ENCODE measurements around the gene DPH1.

Gene DPH1

GRCh38 chr17:1995907-1996799 lies 33.8 kb upstream of the DPH1 start:
- Histone ChIP-seq H3K27me3 (ENCODE audit: control insufficient read depth, insufficient read depth, low read length) (peaks cover 39% of the 10 kb centered on the region), H3K4me3 (ENCODE audit: low read length) (no peak overlapping the region)

GRCh38 chr17:1996800-1997288 lies 33.1 kb upstream of the DPH1 start:
- Histone ChIP-seq H3K27ac (ENCODE audit: low read length) (no peak overlapping the region), H3K4me1 (ENCODE audit: control insufficient read depth, low read depth, low read length) (peaks cover 3% of the 10 kb centered on the region), H3K9ac (ENCODE audit: low read length) (no peak overlapping the region), H3K36me3 (ENCODE audit: control insufficient read depth, low read depth, low read length) (no peaks in the 10 kb centered on the region), H3K4me3 (ENCODE audit: low read length) (no peak overlapping the region), H3K9me3 (ENCODE audit: control insufficient read depth, low read depth, low read length) (no peaks in the 10 kb centered on the region), H3K27me3 (ENCODE audit: control insufficient read depth, insufficient read depth, low read length) (peaks cover 39% of the 10 kb centered on the region)

More at GRCh38 chr17:1995907-1996799, 33.8 kb upstream of the DPH1 start:
- no peaks in the 10 kb centered on the region for H3K36me3 ChIP-seq (ENCODE audit: control insufficient read depth, low read depth, low read length)
- H3K9ac ChIP-seq (ENCODE audit: low read length), result no peak overlapping the region
- H3K9me3 ChIP-seq (ENCODE audit: control insufficient read depth, low read depth, low read length), result no peaks in the 10 kb centered on the region
- peaks cover 3% of the 10 kb centered on the region for H3K4me1 ChIP-seq (ENCODE audit: control insufficient read depth, low read depth, low read length)
- H3K27ac ChIP-seq (ENCODE audit: low read length), result no peak overlapping the region

- Histone ChIP-seq H3K27me3 (ENCODE audit: control insufficient read depth, insufficient read depth, low read length) (peaks cover 39% of the 10 kb centered on the region), H3K27ac (ENCODE audit: low read length) (no peak overlapping the region), H3K4me1 (ENCODE audit: control insufficient read depth, low read depth, low read length) (peaks cover 3% of the 10 kb centered on the region), H3K9ac (ENCODE audit: low read length) (no peak overlapping the region), H3K4me3 (ENCODE audit: low read length) (no peak overlapping the region), H3K9me3 (ENCODE audit: control insufficient read depth, low read depth, low read length) (no peaks in the 10 kb centered on the region), H3K36me3 (ENCODE audit: control insufficient read depth, low read depth, low read length) (no peaks in the 10 kb centered on the region)
Observed at GRCh38 chr17:1997289-1997926, 32.5 kb upstream of the DPH1 start.

- Histone ChIP-seq H3K4me1 (ENCODE audit: control insufficient read depth, low read depth, low read length) (peaks cover 3% of the 10 kb centered on the region), H3K9ac (ENCODE audit: low read length) (no peak overlapping the region), H3K4me3 (ENCODE audit: low read length) (peak overlapping the region; percentile 42)
Observed at GRCh38 chr17:1997927-1998742, 31.8 kb upstream of the DPH1 start.

GRCh38 chr17:1999557-2000251 lies 30.2 kb upstream of the DPH1 start:
- Histone ChIP-seq H3K27ac (ENCODE audit: low read length) (no peak overlapping the region), H3K9me3 (ENCODE audit: control insufficient read depth, low read depth, low read length) (no peaks in the 10 kb centered on the region), H3K4me3 (ENCODE audit: low read length) (no peak overlapping the region), H3K4me1 (ENCODE audit: control insufficient read depth, low read depth, low read length) (peaks cover 3% of the 10 kb centered on the region), H3K9ac (ENCODE audit: low read length) (no peak overlapping the region), H3K36me3 (ENCODE audit: control insufficient read depth, low read depth, low read length) (no peaks in the 10 kb centered on the region), H3K27me3 (ENCODE audit: control insufficient read depth, insufficient read depth, low read length) (peaks cover 39% of the 10 kb centered on the region)

More at GRCh38 chr17:1997927-1998742, 31.8 kb upstream of the DPH1 start:
- Histone ChIP-seq H3K9me3 (ENCODE audit: control insufficient read depth, low read depth, low read length) (no peaks in the 10 kb centered on the region), H3K36me3 (ENCODE audit: control insufficient read depth, low read depth, low read length) (no peaks in the 10 kb centered on the region), H3K27me3 (ENCODE audit: control insufficient read depth, insufficient read depth, low read length) (peaks cover 39% of the 10 kb centered on the region), H3K27ac (ENCODE audit: low read length) (no peak overlapping the region)

- Histone ChIP-seq H3K4me1 (ENCODE audit: control insufficient read depth, low read depth, low read length) (no peaks in the 10 kb centered on the region), H3K4me3 (ENCODE audit: low read length) (no peak overlapping the region), H3K9ac (ENCODE audit: low read length) (no peak overlapping the region), H3K27me3 (ENCODE audit: control insufficient read depth, insufficient read depth, low read length) (peaks cover 16% of the 10 kb centered on the region), H3K36me3 (ENCODE audit: control insufficient read depth, low read depth, low read length) (no peaks in the 10 kb centered on the region), H3K9me3 (ENCODE audit: control insufficient read depth, low read depth, low read length) (no peaks in the 10 kb centered on the region), H3K27ac (ENCODE audit: low read length) (no peak overlapping the region)
Observed at GRCh38 chr17:2002767-2003329, 27.1 kb upstream of the DPH1 start.

- peaks cover 11% of the 10 kb centered on the region for H3K27me3 ChIP-seq (ENCODE audit: control insufficient read depth, insufficient read depth, low read length)
- no peaks in the 10 kb centered on the region for H3K4me1 ChIP-seq (ENCODE audit: control insufficient read depth, low read depth, low read length)
- H3K27ac ChIP-seq (ENCODE audit: low read length), result no peak overlapping the region
Observed at GRCh38 chr17:2003525-2003924, 26.4 kb upstream of the DPH1 start.

GRCh38 chr17:2004435-2004952 lies 25.5 kb upstream of the DPH1 start:
- Histone ChIP-seq H3K36me3 (ENCODE audit: control insufficient read depth, low read depth, low read length) (no peaks in the 10 kb centered on the region), H3K27me3 (ENCODE audit: control insufficient read depth, insufficient read depth, low read length) (peaks cover 1% of the 10 kb centered on the region), H3K27ac (ENCODE audit: low read length) (no peak overlapping the region), H3K9me3 (ENCODE audit: control insufficient read depth, low read depth, low read length) (no peaks in the 10 kb centered on the region), H3K4me3 (ENCODE audit: low read length) (no peak overlapping the region), H3K4me1 (ENCODE audit: control insufficient read depth, low read depth, low read length) (no peaks in the 10 kb centered on the region), H3K9ac (ENCODE audit: low read length) (no peak overlapping the region)

More at GRCh38 chr17:2003525-2003924, 26.4 kb upstream of the DPH1 start:
- H3K36me3 ChIP-seq (ENCODE audit: control insufficient read depth, low read depth, low read length), result no peaks in the 10 kb centered on the region
- H3K4me3 ChIP-seq (ENCODE audit: low read length), result no peak overlapping the region
- H3K9me3 ChIP-seq (ENCODE audit: control insufficient read depth, low read depth, low read length), result no peaks in the 10 kb centered on the region
- H3K9ac ChIP-seq (ENCODE audit: low read length), result no peak overlapping the region

GRCh38 chr17:2008332-2009126 lies 21.4 kb upstream of the DPH1 start:
- Histone ChIP-seq H3K9me3 (ENCODE audit: control insufficient read depth, low read depth, low read length) (no peaks in the 10 kb centered on the region), H3K27ac (ENCODE audit: low read length) (no peak overlapping the region), H3K27me3 (ENCODE audit: control insufficient read depth, insufficient read depth, low read length) (peaks cover 20% of the 10 kb centered on the region), H3K4me1 (ENCODE audit: control insufficient read depth, low read depth, low read length) (peaks cover 15% of the 10 kb centered on the region), H3K9ac (ENCODE audit: low read length) (no peak overlapping the region), H3K36me3 (ENCODE audit: control insufficient read depth, low read depth, low read length) (no peaks in the 10 kb centered on the region), H3K4me3 (ENCODE audit: low read length) (no peak overlapping the region)

GRCh38 chr17:2009737-2010136 lies 20.2 kb upstream of the DPH1 start:
- Histone ChIP-seq H3K27ac (ENCODE audit: low read length) (no peak overlapping the region), H3K4me3 (ENCODE audit: low read length) (no peak overlapping the region), H3K27me3 (ENCODE audit: control insufficient read depth, insufficient read depth, low read length) (peaks cover 20% of the 10 kb centered on the region), H3K9me3 (ENCODE audit: control insufficient read depth, low read depth, low read length) (no peaks in the 10 kb centered on the region), H3K9ac (ENCODE audit: low read length) (no peak overlapping the region), H3K4me1 (ENCODE audit: control insufficient read depth, low read depth, low read length) (peaks cover 15% of the 10 kb centered on the region), H3K36me3 (ENCODE audit: control insufficient read depth, low read depth, low read length) (no peaks in the 10 kb centered on the region)
